Hindlimb muscle (tissue), 1 donor: Measurements from ENCODE around the gene MED22. TPM values are rescaled to one million over a fixed set of nuclear protein-coding genes. Genes with fewer than 3 reads are reported as not detected.
"Not testable (repeated sequence)": the region's sequence is repeated elsewhere in the genome, so short reads cannot be mapped to it uniquely, and the experiment has no call there.

Experiments
- DNase-seq: peaks from one replicate; pipeline ENCODE4 v3.0.0-alpha.2; 2013
- polyA plus RNA-seq: library from polyadenylated mRNA; unstranded; fragments of 120-200 nt; gene quantifications from one replicate; pipeline ENCODE4 v1.2.1, GENCODE V29; 2013; ENCODE audit not compliant: insufficient read length

MED22 gene
- polyA plus RNA-seq = 29.2 TPM

- DNase-seq = peak; percentile 95
These were observed at the start of gene MED22, which contains the start of gene RPL7A for GRCh38 chr9:133347985-133348717. MED22 (minus strand) TSS chr9:133348131; CDS start chr9:133346662, 1,469 bp downstream. RPL7A (plus strand) TSS chr9:133348218; CDS start chr9:133348244, 26 bp downstream.

DNA sequence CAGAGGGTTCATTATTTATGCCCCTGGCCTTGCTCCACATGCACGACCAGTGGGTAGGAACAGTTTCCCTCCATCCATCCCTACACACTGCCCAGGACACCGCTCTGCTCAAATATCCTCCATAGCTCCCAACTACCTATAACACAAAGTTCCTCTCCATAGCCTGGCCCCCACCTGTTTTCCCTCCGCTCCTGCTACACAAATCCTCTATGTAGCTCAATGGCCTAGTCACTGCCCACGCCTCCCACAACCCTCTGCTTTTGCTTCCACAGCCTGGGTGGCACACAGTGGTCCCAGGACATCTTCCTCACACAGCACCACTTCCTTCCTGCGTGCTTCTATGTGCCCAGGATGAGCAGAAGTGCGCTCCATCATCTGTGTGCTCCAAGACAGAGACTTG lies 49.4 kb upstream of the MED22 start:
- DNase-seq = no peak

- DNase-seq = no peak
These were observed 49.0 kb upstream of the MED22 start for GRCh38 chr9:133396952-133397351.

- DNase-seq = no peak
These were observed 46.8 kb upstream of the MED22 start for GRCh38 chr9:133394687-133395271.

DNA sequence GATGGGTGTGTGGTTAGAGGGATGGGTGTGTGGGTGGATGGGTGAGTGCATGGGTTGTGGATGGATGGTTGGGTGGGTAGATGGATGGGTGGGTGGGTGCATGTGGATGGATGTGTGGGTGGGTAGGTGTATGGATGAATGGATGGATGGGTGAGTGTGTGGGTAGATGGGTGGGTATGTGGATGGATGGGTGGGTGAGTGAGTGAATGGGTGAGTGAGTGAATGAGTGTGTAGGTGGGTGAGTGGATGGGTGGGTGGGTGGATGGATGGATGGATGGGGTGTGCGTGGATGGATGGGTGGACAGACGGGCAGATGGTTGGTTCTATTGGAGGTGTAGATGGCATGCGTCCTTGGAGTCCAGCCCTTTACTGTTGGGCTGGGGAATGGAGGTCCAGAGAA lies 45.5 kb upstream of the MED22 start:
- no peak for DNase-seq

GRCh38 chr9:133392308-133392707 lies 44.4 kb upstream of the MED22 start:
- not testable (repeated sequence) for DNase-seq

GRCh38 chr9:133391449-133391848 lies 43.5 kb upstream of the MED22 start:
- DNase-seq = not testable (repeated sequence)

GRCh38 chr9:133390713-133391112 lies 42.8 kb upstream of the MED22 start:
- DNase-seq = no peak

GRCh38 chr9:133389562-133389961 lies 41.6 kb upstream of the MED22 start:
- no peak for DNase-seq

DNA sequence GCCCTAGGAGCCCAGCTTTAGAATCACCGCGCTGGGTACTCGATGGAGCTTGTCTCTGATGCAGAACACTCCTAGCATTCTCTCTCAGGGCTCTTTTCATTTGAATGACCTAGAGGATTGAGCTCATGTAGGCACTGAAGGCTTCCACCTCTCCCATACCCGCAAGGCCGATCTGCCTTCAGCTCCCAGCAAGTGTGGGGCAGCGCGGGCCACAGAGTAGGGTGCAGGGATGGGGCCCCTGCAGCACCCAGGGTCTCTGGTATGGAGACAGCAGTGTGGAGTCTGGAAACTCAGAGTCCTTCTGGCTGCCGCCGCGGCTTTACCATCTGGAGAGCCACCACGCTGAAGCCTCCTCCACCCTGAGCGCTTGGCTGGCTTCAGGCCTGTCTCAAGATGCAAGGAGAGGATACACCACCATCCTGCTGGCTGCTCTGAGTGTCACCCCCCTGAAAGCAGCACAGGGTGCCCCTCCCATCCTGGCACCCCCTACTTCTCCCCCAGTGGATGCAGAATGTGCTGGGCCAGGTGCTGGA lies 41.2 kb upstream of the MED22 start:
- no peak for DNase-seq

DNA sequence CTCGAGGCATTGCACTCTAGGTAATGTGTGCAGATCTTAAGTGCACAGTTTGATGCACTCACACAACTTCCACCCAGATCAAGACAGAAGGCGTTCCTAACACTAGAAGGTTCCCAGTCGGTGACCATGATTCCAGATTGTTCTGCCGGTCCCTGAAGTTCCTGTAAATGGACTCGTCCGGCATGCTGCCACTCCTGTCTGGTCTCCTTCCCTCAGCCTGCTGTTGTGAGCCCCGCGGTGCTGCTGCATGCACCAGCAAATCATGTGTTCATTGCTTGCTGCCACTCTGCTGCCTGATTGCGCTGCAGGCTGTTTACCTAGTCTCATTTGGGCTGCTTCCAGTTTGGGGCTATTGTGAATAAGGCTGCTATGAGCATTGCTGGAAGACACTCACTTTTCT lies 39.7 kb upstream of the MED22 start:
- DNase-seq = no peak

GRCh38 chr9:133386338-133386737 lies 38.4 kb upstream of the MED22 start:
- no peak for DNase-seq

DNA sequence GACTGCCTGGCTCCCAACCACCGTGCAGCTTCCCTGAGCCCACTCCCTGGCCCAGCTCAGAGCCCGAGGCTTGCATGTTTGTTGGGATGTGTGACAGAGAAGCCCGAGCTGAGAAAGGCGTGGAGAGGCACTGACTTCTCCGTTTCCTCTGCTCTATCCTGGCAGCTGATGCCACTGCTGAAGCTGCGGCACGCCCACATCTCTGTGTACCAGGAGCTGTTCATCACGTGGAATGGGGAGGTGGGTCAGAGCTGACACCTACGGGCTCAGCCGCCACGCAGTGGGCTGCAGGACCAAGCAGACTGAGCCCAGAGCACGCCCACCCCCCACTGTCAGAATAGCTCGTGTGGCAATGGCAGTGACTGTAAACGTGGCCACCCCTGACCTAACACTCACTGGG lies 37.5 kb upstream of the MED22 start:
- DNase-seq = no peak

GRCh38 chr9:133384736-133385321 lies 36.9 kb upstream of the MED22 start:
- DNase-seq = no peak

- no peak for DNase-seq
These were observed 35.5 kb upstream of the MED22 start for GRCh38 chr9:133383438-133383837.

DNA sequence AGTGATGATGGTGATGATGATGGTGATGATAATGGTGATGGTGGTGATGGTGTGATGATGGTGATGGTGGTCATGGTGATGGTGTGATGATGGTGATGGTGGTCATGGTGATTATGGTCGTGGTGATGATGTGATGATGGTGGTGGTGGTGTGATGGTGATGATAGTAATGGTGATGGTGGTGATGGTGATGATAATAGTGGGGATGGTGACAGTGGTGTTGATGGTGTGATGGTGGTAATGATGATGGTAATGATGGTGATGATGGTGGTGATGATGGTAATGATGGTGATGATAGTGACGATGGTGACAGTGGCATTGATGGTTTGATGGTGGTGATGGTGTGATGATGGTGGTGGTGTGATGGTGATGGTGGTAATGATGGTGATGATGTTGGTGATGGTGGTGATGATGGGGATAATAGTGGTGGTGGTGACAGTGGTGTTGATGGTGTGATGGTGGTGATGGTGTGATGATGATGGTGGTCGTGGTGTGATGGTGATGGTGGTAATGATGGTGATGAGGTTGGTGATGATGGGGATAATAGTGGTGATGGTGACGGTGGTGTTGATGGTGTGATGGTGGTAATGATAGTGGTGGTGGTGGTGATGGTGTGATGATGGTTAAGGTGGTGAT lies 34.7 kb upstream of the MED22 start:
- no peak for DNase-seq

- DNase-seq = no peak
These were observed 32.8 kb upstream of the MED22 start for GRCh38 chr9:133380734-133381133.

DNA sequence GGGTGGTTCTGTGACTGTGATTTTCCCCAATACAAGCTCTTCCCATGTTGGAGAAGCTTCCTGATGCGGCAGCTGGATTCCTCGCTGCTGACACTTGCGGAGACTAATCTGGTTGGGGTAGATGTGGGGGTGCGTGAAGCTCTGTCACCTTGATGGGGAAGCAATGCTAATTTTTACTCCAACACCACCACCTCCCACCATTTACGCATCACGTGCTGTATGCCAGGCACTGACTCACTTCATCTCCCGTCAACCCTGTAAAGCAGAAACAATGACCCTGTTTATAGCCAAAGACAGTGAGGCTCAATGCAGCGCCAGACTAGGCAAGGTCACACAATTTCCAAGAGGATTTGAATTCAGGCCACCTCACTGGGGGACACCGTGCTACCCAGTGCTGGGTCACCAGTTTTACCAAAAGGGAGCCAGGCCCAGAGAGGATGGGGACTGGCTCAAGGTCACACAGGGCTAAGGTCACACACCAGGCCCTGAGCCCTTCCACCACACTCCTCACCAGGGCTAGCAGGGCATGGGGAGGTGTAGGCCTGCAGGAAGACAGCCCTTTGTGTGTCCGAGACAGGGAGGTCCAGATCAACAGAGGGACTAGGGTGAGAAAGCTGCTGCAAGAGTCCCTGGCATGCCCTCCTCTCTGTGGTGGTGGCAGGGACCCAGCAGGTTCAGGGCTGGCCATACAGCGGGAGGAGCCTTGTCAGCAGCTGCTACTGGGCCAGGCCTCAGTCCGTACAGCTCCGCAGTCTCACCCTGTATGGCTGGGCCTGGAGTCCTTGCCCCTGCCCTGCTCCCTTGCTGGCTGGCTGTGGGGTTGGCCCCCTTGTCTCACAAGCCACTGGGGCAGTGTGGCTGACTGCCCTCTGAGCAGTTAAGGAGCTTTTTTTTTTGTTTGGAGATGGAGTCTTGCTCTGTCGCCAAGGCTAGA lies 31.5 kb upstream of the MED22 start:
- no peak for DNase-seq

GRCh38 chr9:133378408-133378962 lies 30.6 kb upstream of the MED22 start:
- no peak for DNase-seq

GRCh38 chr9:133377721-133378216 lies 29.8 kb upstream of the MED22 start:
- DNase-seq = no peak

DNA sequence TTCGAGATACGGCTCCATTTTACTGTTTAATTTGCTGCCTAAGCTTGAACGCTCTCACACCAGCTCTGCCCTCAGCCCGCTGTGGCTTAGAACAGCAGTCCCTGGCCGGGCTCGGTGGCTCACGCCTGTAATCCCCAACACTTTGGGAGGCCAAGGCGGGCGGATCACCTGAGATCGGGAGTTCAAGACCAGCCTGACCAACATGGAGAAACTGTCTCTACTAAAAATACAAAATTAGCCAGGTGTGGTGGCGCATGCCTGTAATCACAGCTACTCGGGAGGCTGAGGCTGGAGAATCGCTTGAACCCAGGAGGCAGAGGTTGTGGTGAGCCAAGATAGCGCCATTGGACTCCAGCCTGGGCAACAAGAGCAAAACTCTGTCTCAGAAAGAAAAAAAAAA lies 29.3 kb upstream of the MED22 start:
- not testable (repeated sequence) for DNase-seq
